ENCODE results near the gene COA1.
A peak's percentile ranks its signal among the peaks of the same experiment; 100 is the strongest.
"Not testable (repeated sequence)": the region's sequence is repeated elsewhere in the genome, so short reads cannot be mapped to it uniquely, and the experiment has no call there.

Gene COA1

GRCh38 chr7:43729214-43729923, at the start of gene COA1:
COA1 (minus strand) TSS chr7:43729523; CDS start chr7:43648614, 80,909 bp downstream.
- peak; percentile 84 for DNase-seq

DNA sequence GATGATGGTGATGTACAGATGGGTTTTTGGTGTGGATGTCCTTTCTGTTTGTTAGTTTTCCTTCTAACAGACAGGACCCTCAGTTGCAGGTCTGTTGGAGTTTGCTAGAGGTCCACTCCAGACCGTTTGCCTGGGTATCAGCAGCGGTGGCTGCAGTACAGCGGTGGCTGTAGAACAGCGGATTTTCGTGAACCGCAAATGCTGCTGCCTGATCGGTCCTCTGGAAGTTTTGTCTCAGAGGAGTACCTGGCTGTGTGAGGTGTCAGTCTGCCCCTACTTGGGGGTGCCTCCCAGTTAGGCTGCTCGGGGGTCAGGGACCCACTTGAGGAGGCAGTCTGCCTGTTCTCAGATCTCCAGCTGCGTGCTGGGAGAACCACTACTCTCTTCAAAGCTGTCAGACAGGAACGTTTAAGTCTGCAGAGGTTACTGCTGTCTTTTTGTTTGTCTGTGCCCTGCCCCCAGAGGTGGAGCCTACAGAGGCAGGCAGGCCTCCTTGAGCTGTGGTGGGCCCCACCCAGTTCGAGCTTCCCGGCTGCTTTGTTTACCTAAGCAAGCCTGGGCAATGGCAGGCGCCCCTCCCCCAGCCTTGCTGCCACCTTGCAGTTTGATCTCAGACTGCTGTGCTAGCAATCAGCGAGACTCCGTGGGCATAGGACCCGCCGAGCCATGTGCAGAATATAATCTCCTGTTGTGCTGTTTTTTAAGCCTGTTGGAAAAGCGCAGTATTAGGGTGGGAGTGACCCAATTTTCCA, 49.1 kb upstream of the COA1 start:
- not testable (repeated sequence) for DNase-seq

GRCh38 chr7:43775255-43775654, 45.9 kb upstream of the COA1 start:
- not testable (repeated sequence) for DNase-seq

- not testable (repeated sequence) for DNase-seq
Observed at GRCh38 chr7:43773268-43773667, 43.9 kb upstream of the COA1 start.

DNA sequence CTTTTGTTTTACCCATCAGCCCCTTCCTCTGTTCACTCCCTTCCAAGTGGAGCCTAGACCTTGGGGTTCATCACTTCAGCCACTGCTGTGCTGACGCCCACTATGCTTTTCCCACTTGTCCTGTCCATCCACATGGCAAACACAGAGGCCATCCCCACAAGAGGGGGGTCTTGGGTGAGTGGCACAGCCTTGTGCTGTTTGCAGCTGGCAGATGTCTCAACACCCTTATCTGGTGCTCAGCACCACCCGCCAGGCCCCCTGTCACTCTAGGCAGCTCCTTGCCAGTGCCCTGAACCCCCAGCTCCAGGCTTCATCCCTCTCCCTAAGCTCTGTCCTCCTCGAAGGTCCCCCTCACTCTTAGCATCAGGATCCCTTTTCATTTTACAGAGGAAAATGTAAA, 42.2 kb upstream of the COA1 start:
- no peak for DNase-seq

DNA sequence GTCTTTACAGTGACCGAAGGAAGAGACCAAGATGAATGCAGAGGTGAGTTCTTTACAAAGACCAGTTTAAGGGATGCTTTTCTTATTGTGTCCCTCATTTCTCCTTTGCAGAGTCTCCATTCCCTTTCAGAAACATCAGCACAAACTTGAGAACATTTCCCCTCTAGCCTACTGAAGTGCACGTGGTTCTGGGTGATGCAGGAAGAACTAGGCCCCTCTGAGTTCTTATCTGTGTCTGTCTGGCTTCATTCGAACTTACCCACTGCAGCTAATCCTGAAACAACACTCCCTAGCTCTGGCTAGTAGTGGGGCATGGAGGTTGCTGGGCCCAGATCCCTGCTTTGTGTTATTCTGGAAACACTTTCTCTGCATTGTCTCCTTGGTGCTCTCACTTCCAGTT, 41.8 kb upstream of the COA1 start:
- DNase-seq, result no peak

- no peak for DNase-seq
Observed at GRCh38 chr7:43769791-43770465, 40.6 kb upstream of the COA1 start.

- DNase-seq, result no peak
Observed at GRCh38 chr7:43769281-43769680, 40.0 kb upstream of the COA1 start.

GRCh38 chr7:43768887-43769272, 39.6 kb upstream of the COA1 start:
- DNase-seq, result no peak

DNA sequence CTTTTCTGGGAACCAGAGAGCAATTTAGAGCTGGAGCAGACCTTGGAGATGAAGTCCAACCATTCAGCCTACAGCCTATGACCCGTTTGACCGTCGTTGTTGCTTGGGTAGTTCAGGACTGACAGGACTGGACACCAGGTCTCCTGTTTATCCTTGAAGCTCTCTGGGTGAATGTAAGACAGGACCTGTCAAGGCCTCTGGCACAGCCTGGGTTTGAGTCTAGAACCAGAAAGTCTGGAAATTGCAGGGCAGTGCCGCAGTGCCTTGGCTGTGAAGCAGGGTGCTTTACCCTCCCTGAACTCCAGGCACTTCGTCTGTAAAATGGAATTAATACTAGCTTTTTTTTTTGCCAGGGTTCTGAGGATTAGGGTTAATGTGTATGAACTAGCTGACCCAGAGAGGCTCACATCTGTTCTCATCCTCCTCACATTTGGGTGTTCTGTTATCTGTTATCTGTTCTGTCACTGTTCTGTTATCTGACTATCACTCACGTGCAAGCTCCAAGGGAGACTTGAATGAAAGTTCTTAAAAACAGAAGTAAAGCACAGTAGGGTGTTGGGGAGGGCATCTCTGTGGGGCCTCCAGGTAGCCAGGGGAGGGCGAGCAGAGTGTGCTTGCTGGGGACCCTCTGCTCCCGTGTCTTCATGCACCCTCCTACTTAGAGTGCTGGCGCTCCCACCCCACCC, 39.0 kb upstream of the COA1 start:
- DNase-seq, result no peak

DNA sequence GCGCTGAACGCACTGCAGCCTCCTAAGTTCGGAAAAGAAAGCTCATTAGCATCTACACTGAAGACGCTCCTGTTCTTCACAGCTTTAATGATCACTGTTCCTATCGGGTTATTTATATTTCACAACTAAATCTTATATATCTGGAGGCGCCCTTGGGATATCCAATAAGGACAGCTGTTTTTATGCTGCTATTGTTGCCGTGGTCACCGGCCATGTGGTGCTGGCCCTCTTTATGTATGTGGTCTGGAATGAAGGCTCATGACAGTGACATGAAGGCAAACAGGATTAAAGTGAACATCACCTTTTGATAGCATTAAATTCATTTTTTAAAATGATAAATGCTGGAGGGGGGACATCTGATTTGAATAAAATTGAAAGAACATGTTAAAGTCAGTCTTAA, 38.0 kb upstream of the COA1 start:
- DNase-seq, result no peak

- no peak for DNase-seq
Observed at GRCh38 chr7:43766564-43766963, 37.2 kb upstream of the COA1 start.

DNA sequence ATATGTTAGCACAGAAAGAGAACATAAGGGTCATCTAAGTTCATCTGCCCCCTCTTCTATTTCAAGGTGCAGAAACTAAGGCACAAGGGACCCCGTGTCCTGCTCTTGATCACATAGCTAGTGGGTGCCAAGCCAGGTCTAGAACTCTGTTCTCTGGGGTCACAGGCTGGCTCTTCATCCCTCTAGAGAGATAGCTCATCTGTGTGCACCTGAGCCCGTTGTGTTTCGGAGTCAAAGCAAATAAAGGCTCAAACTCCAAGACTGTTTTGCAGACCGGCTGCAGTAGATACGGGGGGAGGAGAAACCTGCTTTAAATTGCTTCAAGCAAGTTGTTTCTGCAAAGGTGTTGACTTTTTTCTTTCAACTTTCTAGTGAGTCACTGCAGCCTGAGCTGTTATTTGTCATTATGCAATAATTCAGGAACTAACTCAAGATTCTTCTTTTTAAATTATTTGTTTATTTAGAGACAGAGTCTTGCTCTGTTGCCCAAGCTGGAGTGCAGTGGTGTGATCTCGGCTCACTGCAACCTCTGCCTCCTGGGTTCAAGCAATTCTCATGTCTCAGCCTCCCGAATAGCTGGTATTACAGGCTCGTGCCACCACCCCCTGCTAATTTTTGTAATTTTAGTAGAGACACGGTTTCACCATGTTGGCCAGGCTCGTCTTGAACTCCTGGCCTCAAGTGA, 35.6 kb upstream of the COA1 start:
- no peak for DNase-seq

GRCh38 chr7:43764039-43764761, 34.9 kb upstream of the COA1 start:
- no peak for DNase-seq

DNA sequence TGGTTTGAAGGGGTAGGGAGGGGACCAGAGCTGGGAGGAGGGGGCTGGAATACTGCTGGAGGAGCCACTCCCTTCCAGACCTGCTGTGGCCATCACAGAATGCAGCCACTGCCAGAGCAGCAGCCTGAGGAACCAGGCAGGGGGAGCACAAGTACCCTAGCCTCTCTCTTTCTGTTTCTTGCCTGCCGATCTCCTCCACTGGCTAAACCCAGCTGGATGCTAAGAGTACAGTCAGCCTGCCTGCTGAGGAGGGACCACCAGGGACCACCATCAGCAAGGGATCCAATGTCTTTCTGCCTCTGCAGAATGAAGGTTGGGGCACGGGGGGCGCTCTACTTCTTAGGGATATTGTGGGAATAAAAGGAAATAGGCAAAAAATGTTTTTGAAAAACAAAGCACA, 33.9 kb upstream of the COA1 start:
- DNase-seq, result no peak

- no peak for DNase-seq
Observed at GRCh38 chr7:43761938-43762692, 32.8 kb upstream of the COA1 start.

DNA sequence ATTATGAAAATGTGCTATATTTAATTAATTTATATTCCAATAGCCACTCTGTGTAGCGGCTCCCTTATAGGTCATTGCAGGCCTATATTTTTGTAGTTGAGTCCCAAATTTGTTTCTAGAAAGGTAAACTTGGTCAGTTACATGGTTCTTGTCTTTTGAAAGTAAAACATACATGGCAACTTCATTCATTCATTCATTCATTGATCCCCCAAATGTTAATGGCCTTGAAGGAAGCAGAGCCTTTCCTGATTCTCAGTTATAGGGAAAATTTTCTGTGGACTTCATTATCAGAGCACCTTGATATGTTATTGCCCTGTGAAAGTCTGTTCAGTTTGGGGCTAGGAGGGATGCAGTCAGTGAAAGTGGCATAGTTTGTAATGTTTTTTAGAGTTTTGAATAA, 32.1 kb upstream of the COA1 start:
- no peak for DNase-seq

- no peak for DNase-seq
Observed at GRCh38 chr7:43760861-43761260, 31.5 kb upstream of the COA1 start.

- no peak for DNase-seq
Observed at GRCh38 chr7:43758822-43759683, 29.7 kb upstream of the COA1 start.

Measured in NCI-H2107 (cell line).